BLaER1 (cell line): ENCODE data around the gene RBP3.

Experiments used
- H3K27ac ChIP-seq: shearing (Covaris generic); formaldehyde crosslinking; 2 replicates; pipeline ENCODE4 v1.8.1; 2022
- H3K27me3 ChIP-seq: shearing (Covaris generic); formaldehyde crosslinking; 2 replicates; pipeline ENCODE4 v1.8.1; 2022
- H3K36me3 ChIP-seq: shearing (Covaris generic); formaldehyde crosslinking; 2 replicates; pipeline ENCODE4 v1.8.1; 2022
- H3K4me1 ChIP-seq: shearing (Covaris generic); formaldehyde crosslinking; 2 replicates; pipeline ENCODE4 v1.8.1; 2022
- H3K4me2 ChIP-seq: shearing (Covaris generic); formaldehyde crosslinking; 2 replicates; pipeline ENCODE4 v1.8.1; 2022
- H3K4me3 ChIP-seq: shearing (Covaris generic); formaldehyde crosslinking; 2 replicates; pipeline ENCODE4 v1.8.1; 2022
- H3K9ac ChIP-seq: shearing (Covaris generic); formaldehyde crosslinking; 2 replicates; pipeline ENCODE4 v1.8.1; 2022
- H3K9me3 ChIP-seq: shearing (Covaris generic); formaldehyde crosslinking; 2 replicates; pipeline ENCODE4 v1.8.1; 2022
- H4K20me1 ChIP-seq: shearing (Covaris generic); formaldehyde crosslinking; 2 replicates; pipeline ENCODE4 v1.8.1; 2022
- Cebpa-rat ChIP-seq: shearing (Covaris generic); IDR thresholded peaks from 2 replicates; pipeline ENCODE4 v1.8.1; 2022

Gene RBP3

DNA sequence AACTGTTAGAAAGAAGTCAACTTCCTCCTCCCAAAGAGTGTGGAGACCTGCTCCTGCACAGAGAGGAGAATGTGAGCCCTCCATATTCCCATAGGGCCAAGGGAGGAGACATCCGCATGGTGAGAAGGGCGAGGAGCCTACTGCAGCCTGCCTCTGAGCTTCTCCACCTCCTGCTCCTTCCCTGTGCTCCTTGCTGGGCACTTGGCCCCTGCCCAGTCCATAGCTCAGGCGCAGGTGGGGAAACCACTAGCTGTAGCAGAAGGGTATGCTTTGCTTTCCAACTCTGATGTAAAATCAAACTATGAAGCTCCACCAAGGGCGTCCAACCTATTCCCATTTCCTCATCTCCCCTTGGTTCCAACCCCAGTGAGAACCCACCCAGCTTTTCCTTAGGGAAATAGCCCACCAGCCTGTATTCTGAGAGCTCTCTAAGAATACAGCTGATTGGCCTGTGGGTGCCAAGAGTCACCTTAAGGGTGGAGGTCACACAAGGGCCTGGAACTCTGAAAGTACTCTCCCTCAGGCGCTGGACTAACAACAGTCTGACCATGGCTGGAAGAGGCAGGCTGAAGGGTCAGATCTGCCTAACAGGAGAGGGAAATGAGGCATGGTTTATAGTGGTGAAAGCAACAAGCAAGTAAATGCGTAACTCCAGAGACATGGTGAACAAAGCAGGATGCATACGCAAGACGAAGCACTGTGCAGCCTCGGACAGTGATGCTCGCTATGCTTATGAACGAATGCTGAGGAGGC is 22.0 kb downstream of the RBP3 start:
- H3K4me1 ChIP-seq: peaks cover 34% of the 10 kb centered on the region
- no peak overlapping the region for H3K4me3 ChIP-seq
- no peaks in the 10 kb centered on the region for H4K20me1 ChIP-seq
- no peaks in the 10 kb centered on the region for H3K27me3 ChIP-seq
- no peak overlapping the region for H3K9ac ChIP-seq
- H3K9me3 ChIP-seq: no peaks in the 10 kb centered on the region
- no peak overlapping the region for H3K27ac ChIP-seq
- TF ChIP-seq Cebpa-rat: no peak
- no peaks in the 10 kb centered on the region for H3K36me3 ChIP-seq
- H3K4me2 ChIP-seq: 0 out of 2 replicates have a peak overlapping the region, but pooled peaks have one; percentile 15

DNA sequence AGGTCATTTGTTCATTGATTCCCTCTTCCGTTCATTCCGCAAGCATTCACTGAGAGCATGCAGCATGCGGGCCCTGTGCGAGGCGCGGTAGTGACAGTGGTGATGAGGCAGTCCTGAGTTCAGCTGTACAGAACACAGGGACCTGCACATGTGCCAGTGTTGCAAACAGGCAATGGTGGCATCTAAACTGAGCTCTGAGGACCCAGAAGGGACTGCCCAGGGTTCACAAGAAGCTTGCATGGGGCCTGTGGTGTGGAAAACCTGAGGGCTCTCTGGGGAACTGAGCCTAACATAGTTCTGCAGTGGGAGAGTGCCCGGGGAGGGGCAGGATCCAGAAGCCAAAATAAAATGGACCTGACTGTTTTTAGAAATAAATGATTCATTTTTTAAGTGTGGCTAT is 22.7 kb downstream of the RBP3 start:
- Histone ChIP-seq H4K20me1 (no peaks in the 10 kb centered on the region), H3K27ac (no peak overlapping the region), H3K27me3 (no peaks in the 10 kb centered on the region), H3K9ac (no peak overlapping the region), H3K4me2 (peak overlapping the region; percentile 15; the same call in 1 of the 2 replicates), H3K36me3 (no peaks in the 10 kb centered on the region), H3K4me3 (no peak overlapping the region), H3K9me3 (no peaks in the 10 kb centered on the region), H3K4me1 (peaks cover 34% of the 10 kb centered on the region)
- no peak for TF ChIP-seq Cebpa-rat

DNA sequence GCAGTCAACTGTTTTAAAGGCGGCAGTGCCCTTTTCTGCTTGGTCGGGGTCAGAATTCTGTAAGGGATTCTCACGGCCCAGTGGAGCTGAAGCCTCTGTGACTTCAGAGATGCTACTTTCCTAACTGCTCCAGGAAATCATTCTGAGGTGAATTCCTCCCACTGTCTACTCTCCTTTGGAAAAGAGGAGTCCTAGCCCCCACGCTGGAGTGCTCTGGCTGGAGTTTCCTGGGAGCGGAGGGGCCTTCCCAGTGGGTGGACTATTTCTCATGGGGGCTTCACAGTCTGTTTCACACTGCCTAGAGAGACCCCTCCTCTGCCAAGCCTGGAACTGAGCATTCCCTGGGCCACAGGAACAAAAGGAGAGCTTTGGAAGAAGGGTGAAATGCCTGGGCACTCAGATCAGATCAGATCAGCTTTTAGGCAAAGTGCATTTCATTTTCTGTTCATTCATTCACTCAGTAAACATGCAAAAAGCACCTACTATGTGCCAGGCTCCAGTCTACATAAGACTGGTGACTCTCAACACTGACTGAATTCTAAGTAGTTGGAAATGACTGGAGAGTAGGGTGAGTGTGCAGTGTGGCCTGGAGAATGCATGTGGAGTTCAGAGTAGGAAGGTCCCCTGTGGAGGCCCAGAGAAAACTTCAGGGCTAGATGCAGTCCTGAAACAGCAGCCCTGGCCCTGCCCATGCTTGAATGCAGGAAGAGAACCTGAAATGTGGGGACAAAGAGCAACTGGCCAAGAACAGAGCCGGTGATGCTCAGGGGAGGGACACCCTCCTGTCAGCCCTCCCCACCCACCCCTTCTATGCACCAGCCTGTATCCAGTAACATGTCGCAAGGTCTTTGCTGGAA is 23.7 kb downstream of the RBP3 start:
- Histone ChIP-seq H3K9ac (no peak overlapping the region), H3K4me2 (no peak overlapping the region), H3K4me3 (no peak overlapping the region), H4K20me1 (no peaks in the 10 kb centered on the region), H3K36me3 (no peaks in the 10 kb centered on the region), H3K27me3 (peaks cover 3% of the 10 kb centered on the region), H3K27ac (no peak overlapping the region), H3K4me1 (peaks cover 36% of the 10 kb centered on the region), H3K9me3 (no peaks in the 10 kb centered on the region)
- TF ChIP-seq Cebpa-rat: no peak

DNA sequence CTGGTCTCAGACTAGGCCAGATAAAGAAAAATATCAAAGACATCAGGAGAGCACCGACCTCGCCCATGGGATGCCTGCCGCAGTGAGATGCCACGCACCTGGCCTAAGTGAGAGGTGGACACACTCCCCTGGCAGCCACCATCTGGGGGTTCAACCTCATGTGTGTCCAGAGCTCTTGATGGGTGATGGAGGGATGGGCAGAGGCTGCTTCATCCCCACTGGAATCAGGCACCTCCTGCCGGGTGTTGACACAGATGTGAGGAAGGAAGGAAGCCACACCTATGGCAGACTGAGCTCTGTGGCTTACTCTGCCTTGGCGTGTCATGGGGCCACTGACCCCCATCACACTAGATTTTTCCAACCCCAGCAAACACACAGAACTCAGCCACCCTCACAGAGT is 24.6 kb downstream of the RBP3 start:
- TF ChIP-seq Cebpa-rat: no peak
- Histone ChIP-seq H3K4me3 (no peak overlapping the region), H3K4me2 (peak overlapping the region; percentile 33; the same call in 1 of the 2 replicates), H3K27me3 (peaks cover 10% of the 10 kb centered on the region), H3K4me1 (peaks cover 38% of the 10 kb centered on the region), H3K27ac (no peak overlapping the region), H3K36me3 (no peaks in the 10 kb centered on the region), H3K9me3 (no peaks in the 10 kb centered on the region), H3K9ac (no peak overlapping the region), H4K20me1 (no peaks in the 10 kb centered on the region)

DNA sequence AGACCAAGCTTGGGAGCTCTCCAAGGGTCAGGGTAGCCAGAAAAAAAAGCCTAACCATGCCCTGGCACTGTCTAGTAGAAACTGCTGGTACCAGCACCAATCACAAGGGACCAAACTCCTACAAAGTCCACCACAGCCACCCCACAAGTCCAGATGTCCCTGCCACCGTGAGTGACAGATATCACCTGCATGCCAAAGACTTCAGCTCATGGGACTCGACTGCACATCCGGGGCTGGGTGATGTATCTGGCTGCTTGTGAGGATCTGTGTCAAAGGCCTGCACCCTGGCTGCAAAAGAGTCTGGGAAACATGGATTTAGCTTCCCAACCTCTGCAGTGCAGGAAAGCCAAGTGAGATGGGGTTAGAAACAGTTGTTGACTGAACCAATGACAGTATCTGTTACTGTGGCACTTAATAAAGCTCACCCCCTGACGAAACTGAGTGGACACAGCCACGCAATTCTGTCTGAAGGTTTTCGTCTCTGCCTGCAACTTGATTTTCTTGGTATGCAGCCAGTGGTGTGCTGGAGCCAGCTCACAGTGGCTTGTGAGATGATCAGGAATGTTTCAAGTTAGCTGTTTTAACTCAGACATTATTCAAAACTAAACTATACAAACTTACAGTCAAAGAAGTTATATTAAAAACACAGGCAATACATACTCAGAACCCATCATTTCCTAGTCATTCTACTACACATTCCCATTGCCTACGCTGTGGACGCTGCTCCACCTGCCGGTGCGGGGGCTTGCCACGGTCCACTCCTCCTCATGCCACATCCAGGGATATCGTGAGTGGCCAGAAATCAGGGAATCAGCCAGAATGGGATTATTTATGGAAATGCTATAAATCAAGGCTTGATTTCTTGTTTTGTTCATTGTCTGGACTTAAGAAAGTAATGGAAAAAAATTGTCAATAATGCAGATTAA is 26.7 kb downstream of the RBP3 start:
- Histone ChIP-seq H3K4me2 (no peak overlapping the region), H4K20me1 (no peaks in the 10 kb centered on the region), H3K4me3 (no peak overlapping the region), H3K9me3 (no peaks in the 10 kb centered on the region), H3K36me3 (no peaks in the 10 kb centered on the region), H3K27me3 (peaks cover 15% of the 10 kb centered on the region), H3K9ac (no peak overlapping the region), H3K4me1 (peaks cover 38% of the 10 kb centered on the region), H3K27ac (no peak overlapping the region)
- TF ChIP-seq Cebpa-rat: no peak

DNA sequence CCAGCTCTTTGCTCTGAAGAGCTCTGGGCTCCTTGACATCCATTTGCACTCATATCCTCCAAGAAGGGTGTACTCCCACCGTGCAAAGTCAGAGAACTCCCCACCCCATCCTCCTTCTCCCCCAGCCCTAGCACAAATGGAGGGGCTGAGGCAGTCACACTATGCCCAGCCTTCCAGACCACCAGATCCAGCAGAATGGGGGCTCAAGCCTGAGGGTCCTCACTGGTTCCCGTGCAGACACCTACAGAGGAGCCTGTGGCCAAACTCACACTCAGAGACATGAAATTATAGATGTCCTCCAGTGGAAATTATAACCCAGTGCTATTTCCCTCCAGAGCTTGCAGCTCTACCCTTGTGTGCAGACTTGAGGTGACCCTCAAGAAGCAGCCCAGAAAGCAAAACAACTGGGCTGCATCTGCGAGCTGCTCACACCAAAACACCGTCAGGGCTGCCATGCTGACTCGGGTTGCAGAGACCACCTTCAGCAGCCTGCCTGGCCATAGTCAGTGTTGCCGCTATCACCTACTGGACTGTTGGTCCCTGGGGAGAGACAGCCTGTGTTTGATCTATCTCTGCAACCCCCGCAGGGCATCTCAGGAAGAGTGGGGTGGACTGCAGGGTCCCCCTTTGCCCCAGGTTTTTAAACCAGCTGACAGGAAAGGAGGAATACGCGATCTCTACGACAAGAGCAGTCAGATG is 28.5 kb downstream of the RBP3 start:
- Histone ChIP-seq H4K20me1 (no peaks in the 10 kb centered on the region), H3K27ac (no peak overlapping the region), H3K4me1 (peaks cover 26% of the 10 kb centered on the region), H3K9me3 (no peaks in the 10 kb centered on the region), H3K36me3 (no peaks in the 10 kb centered on the region), H3K27me3 (peaks cover 15% of the 10 kb centered on the region), H3K9ac (no peak overlapping the region), H3K4me3 (no peak overlapping the region), H3K4me2 (peak overlapping the region; percentile 27; the same call in 1 of the 2 replicates)
- no peak for TF ChIP-seq Cebpa-rat

DNA sequence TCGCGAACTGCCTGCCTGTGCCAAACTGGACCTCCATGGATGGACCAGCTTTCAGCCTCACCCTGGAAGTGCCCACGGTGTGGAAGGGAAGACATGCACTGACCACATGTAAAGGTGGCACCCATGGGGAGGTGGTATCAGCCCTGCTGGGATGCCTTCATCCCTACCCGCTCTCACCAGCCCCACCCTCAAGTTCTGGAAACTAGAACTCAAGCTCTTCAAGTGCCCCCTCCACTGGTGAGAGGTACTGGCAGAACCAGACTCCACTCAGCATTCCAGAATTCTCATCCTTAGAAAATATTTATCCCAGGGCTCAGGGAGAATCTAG is 30.0 kb downstream of the RBP3 start:
- Histone ChIP-seq H4K20me1 (no peaks in the 10 kb centered on the region), H3K9me3 (no peaks in the 10 kb centered on the region), H3K4me2 (peak overlapping the region; percentile 32; the same call in 1 of the 2 replicates), H3K9ac (no peak overlapping the region), H3K36me3 (no peaks in the 10 kb centered on the region), H3K27me3 (peaks cover 15% of the 10 kb centered on the region), H3K4me1 (peaks cover 20% of the 10 kb centered on the region), H3K4me3 (no peak overlapping the region), H3K27ac (no peak overlapping the region)
- no peak for TF ChIP-seq Cebpa-rat

DNA sequence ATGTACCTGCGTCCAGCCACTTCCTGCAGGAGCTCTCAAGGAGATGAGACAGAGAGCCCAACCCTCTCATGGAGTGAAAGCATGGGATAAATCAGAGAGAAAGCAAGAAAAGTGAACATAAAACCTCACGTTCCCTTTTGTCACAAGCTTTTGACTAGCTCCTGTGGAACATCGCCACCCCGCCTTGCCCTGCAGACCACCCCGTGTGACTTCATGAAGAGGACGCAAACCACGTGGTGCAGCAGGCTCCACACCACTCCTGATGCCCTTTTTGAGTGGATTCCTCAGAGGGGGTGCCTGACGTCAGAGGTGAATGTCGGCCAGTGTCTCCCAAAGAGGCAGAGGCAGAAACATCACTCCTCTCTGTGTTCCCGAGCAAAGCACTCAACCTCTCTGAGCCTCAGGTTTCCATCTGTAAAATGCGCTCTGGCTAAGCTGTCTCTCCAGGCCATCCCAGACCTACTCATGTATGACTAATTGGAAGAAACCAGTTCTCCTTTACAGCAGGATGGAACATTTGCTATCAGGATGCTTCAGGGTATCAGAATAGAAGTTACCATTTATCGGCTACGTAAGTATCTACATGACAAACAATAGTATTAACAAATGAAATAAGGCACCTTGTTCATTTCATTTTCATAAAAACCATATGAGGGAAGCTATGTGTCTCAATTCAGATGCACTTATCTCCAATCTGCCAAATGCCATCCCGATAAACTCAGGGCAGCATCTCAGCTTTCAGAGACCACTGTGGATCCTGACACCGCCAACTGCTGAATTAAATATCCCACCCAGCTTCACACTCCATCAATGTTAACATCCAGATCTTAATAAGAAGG is 30.7 kb downstream of the RBP3 start:
- Histone ChIP-seq H3K27ac (no peak overlapping the region), H3K9me3 (no peaks in the 10 kb centered on the region), H3K9ac (no peak overlapping the region), H3K36me3 (no peaks in the 10 kb centered on the region), H3K4me1 (peaks cover 26% of the 10 kb centered on the region), H4K20me1 (no peaks in the 10 kb centered on the region), H3K4me3 (no peak overlapping the region), H3K4me2 (no peak overlapping the region), H3K27me3 (peaks cover 15% of the 10 kb centered on the region)
- no peak for TF ChIP-seq Cebpa-rat
